HG02571 (cell line): Measurements from ENCODE around the gene ANKRD28.

Experiments used
- ATAC-seq: cut with Tn5 transposase; IDR thresholded peaks from one replicate; pipeline ENCODE4 v1.9.1; 2021; ENCODE audit warnings: mild to moderate bottlenecking, moderate library complexity; ENCODE audit not compliant: unreplicated experiment

ANKRD28 gene

DNA sequence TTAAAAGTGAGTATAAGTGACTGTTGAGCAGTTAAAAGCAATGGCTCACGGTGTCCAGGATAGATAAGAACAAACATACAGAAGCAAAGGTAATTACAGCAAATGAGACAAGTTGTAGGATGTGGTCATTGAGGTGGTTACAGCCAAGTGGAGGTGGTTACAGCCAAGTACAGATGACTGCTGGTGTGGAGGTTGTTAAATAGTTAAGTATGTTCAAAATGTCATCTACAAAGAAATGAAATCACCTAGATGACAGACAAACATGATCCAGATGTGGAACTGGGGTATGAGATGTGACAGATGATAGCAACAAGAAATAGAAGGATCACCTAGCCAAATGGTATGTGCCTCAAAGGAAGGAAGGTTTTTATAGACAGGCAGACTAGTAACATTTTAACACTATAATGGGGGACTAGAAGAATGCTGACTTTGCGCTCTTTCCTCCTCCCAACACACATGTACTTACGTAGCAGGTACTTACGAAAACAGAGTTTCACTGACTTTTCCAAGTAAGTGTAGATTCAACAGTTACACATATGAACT, 6.8 kb upstream of the ANKRD28 start:
- no peak for ATAC-seq

- no peak for ATAC-seq
Measured at GRCh38 chr3:15803921-15804320, 6.1 kb upstream of the ANKRD28 start.

DNA sequence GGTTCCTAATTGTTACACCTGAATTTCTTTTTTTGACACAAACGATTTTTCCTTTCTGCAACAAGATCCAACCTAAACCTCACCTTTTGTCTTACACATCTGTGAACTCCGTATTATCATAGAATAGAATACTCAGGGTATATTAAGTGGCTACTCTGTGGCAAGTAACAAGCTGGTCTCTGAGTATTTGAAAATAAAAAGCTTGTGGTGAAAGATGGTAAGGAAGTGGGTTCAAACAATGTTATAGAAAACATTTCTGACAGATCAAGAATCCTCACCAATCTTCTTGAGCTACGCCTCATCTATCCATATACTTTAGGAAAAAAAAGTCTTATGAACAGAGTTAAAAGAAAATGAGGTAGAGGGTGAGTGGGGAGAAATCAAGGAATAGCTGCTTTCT, 3.5 kb upstream of the ANKRD28 start:
- ATAC-seq = no peak

- no peak for ATAC-seq
Measured at GRCh38 chr3:15800780-15801179, 3.0 kb upstream of the ANKRD28 start.

GRCh38 chr3:15800327-15800726, 2.5 kb upstream of the ANKRD28 start:
- ATAC-seq = no peak

GRCh38 chr3:15798533-15799245, 910 bp upstream of the ANKRD28 start:
- ATAC-seq = no peak

GRCh38 chr3:15796771-15797641, 773 bp downstream of the ANKRD28 start:
- no peak for ATAC-seq

- no peak for ATAC-seq
Measured at GRCh38 chr3:15796331-15796730, 1.4 kb downstream of the ANKRD28 start.

DNA sequence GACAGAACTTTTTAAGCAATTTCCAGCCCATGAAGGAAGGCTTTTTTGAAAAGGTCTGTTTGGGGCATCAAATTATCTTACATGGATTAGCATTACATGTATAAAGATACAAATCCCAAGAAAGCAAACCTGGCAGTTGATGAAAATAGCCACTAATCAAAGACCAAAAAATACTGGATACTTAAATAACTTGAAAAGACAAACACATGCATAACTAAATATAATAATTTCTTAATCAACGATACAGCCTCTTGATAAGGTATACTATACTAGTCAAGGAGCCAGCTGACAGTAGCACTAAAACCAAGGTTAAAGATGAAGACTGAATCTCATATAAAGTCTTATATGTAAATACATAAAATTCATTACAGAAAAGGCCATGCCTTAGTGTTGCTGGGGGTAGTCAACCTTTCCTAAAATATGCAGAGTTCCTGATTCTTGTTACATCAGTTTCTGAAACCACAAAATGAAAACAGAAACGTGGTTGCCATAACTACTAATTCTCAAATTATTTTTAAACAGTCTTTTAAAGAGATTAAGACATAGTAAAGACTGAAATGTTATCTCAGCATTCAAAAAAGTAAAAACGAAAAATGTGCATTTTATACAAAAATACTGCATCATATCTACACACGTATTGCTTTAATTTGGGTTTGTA, 2.0 kb downstream of the ANKRD28 start:
- no peak for ATAC-seq

DNA sequence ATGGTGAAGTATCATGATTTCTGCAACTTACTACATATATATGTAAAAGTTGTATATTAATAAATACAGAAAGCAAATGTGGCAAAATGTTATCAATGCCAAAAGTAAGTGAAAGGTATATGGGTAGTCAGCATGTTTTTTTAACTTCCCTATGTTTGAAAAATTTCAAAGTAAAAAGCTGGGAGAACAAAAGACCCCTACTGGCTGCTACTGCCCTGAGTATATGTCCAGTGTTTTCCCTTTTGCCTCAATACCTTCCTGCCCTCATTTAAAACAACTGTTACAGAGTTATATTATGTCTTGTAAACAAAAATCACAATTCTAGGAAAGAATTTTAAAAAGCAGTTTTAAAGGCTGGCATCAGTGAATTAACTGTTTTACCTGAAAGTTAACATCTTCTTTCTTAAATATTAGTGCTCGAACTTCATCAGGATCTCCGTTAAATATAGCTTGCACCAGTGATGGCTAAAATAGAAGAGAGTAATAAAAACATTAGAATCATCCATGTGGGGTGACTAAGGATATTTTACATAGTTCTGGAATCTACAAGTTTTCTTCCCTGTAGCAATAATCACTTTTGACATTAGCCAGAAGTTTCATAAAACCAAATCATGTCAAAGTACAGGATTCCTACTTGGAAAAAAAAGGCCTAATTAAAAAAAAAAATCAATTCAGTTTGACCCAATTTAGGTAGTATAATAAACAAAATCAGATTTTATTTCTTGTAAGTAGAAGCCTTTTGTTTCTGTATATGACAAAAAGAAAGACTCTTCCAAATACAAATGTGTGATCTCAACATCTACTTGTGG, 2.7 kb downstream of the ANKRD28 start:
- ATAC-seq = no peak

- ATAC-seq = no peak
Measured at GRCh38 chr3:15794303-15794771, 3.4 kb downstream of the ANKRD28 start.

DNA sequence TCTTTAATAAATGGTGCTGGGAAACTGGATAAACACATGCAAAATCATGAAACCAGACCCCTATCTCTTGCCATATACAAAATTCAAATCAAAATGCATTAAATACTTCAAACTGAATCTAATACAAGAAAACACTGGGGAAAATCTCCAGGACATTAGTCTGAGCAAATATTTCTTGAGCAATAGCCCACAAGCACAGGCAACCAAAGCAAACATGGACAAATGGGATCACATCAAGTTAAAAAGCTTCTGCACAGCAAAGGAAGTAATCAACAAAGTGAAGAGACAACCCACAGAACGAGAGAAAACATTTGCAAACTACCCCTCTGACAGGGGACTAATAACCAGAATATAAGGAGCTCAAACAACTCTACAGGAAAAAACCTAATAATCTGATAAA, 6.3 kb downstream of the ANKRD28 start:
- ATAC-seq = no peak

- ATAC-seq = no peak
Measured at GRCh38 chr3:15787941-15788340, 9.8 kb downstream of the ANKRD28 start.

- ATAC-seq = no peak
Measured at GRCh38 chr3:15787526-15787925, 10.3 kb downstream of the ANKRD28 start.

GRCh38 chr3:15783361-15783969, 14.3 kb downstream of the ANKRD28 start:
- no peak for ATAC-seq

DNA sequence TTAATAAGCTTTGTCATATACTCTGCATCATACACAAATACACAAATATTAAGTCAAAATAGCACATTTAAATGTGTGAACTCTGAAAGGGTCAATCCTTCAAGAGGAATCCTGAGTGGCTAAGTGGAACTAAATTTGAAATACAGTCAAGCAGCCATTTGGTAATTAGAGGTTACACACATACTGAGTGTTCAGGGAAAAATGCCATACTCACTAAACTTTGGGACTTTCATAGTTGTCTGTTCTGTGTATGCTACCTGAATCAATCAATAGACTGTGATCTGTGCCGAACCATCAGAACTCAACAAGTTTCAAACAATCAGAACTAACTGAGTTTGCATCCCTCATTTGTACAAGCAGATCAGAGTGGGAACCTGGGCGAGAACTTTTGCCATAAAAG, 15.3 kb downstream of the ANKRD28 start:
- no peak for ATAC-seq

GRCh38 chr3:15781637-15782402, 16.0 kb downstream of the ANKRD28 start:
- no peak for ATAC-seq

- no peak for ATAC-seq
Measured at GRCh38 chr3:15781131-15781530, 16.6 kb downstream of the ANKRD28 start.

- ATAC-seq = no peak
Measured at GRCh38 chr3:15779111-15779510, 18.7 kb downstream of the ANKRD28 start.
